ENCODE measurements around the gene GDF2.

The GDF2 gene

GRCh38 chr10:47374611-47375536 lies 52.6 kb downstream of the GDF2 start:
- TF ChIP-seq GATA2 (IDR thresholded peaks at IDR 0.05; ENCODE audit: low read depth, low read length) (no peak), GATA3 (IDR thresholded peaks at IDR 0.05; ENCODE audit: low read depth, low read length) (no peak)

- TF ChIP-seq GATA3 (IDR thresholded peaks at IDR 0.05; ENCODE audit: low read depth, low read length) (no peak), GATA2 (IDR thresholded peaks at IDR 0.05; ENCODE audit: low read depth, low read length) (no peak)
Observed at GRCh38 chr10:47376522-47377220, 54.4 kb downstream of the GDF2 start.

All from SH-SY5Y (cell line).